Mesenchymal stem cell (in vitro differentiated cells and primary cell): ENCODE results near the gene DIP2C.
A peak's percentile ranks its signal among the peaks of the same experiment; 100 is the strongest.

Source experiments
- DNase-seq: peaks from one replicate; pipeline ENCODE4 v3.0.0-alpha.2; 2013
- H2AFZ ChIP-seq: one replicate; pipeline ENCODE4 v1.6.1; 2013; ENCODE audit warnings: low read depth, mild to moderate bottlenecking, control low read depth, inconsistent platforms, low read length, moderate library complexity
- H2AK5ac ChIP-seq: 2 replicates; pipeline ENCODE4 v1.6.1; 2013; ENCODE audit warnings: low read length, moderate library complexity, mild to moderate bottlenecking, inconsistent platforms; ENCODE audit not compliant: severe bottlenecking
- H2BK120ac ChIP-seq: one replicate; pipeline ENCODE4 v1.6.1; 2013; ENCODE audit warnings: low read depth, mild to moderate bottlenecking, inconsistent platforms, low read length, moderate library complexity
- H2BK12ac ChIP-seq, 2 experiments: one replicate each; pipeline ENCODE4 v1.6.1; 2013; ENCODE audit warnings: inconsistent platforms in 2 of 2, low read length in 2 of 2, mild to moderate bottlenecking in 2 of 2, moderate library complexity in 2 of 2, control low read depth in 1 of 2
- H2BK15ac ChIP-seq: one replicate; pipeline ENCODE4 v1.6.1; 2013; ENCODE audit warnings: mild to moderate bottlenecking, low read depth, inconsistent platforms; ENCODE audit not compliant: poor library complexity, severe bottlenecking
- H2BK5ac ChIP-seq: 2 replicates; pipeline ENCODE4 v1.6.1; 2013; ENCODE audit warnings: low read depth, mild to moderate bottlenecking, low read length, control low read depth, inconsistent platforms; ENCODE audit not compliant: poor library complexity, severe bottlenecking
- H3K14ac ChIP-seq, 2 experiments: one replicate each; pipeline ENCODE4 v1.6.1; 2013; ENCODE audit warnings: inconsistent platforms in 2 of 2, low read length in 2 of 2, control low read depth in 1 of 2, mild to moderate bottlenecking in 1 of 2, moderate library complexity in 1 of 2
- H3K18ac ChIP-seq, 2 experiments: one replicate each; pipeline ENCODE4 v1.6.1; 2013; ENCODE audit warnings: inconsistent platforms in 2 of 2, low read length in 2 of 2, control low read depth in 1 of 2, low read depth in 1 of 2, mild to moderate bottlenecking in 1 of 2
- H3K23ac ChIP-seq, 2 experiments: one replicate each; pipeline ENCODE4 v1.6.1; 2013; ENCODE audit warnings: inconsistent platforms in 2 of 2, low read length in 2 of 2, mild to moderate bottlenecking in 2 of 2, moderate library complexity in 2 of 2, control low read depth in 1 of 2
- H3K27ac ChIP-seq: 2 replicates; pipeline ENCODE4 v1.5.1; 2013; ENCODE audit warnings: mild to moderate bottlenecking, moderate library complexity, low read length, control low read depth, inconsistent platforms; ENCODE audit not compliant: poor library complexity, severe bottlenecking
- H3K27me3 ChIP-seq, 2 experiments: 2 replicates each; pipeline versions ENCODE4 v1.6.1 to v1.7.0; 2013; ENCODE audit warnings: low read length in 2 of 2, mild to moderate bottlenecking in 2 of 2, moderate library complexity in 2 of 2, control low read depth in 1 of 2, inconsistent platforms in 1 of 2; ENCODE audit not compliant: control insufficient read depth in 1 of 2, insufficient read depth in 1 of 2
- H3K36me3 ChIP-seq, 2 experiments: 2 replicates each; pipeline versions ENCODE4 v1.6.1 to v1.7.0; 2013; ENCODE audit warnings: low read length in 2 of 2, control low read depth in 1 of 2, inconsistent platforms in 1 of 2, low read depth in 1 of 2, mild to moderate bottlenecking in 1 of 2; ENCODE audit not compliant: insufficient read depth in 2 of 2, control insufficient read depth in 1 of 2
- H3K4ac ChIP-seq, 2 experiments: one replicate each; pipeline ENCODE4 v1.6.1; 2013; ENCODE audit warnings: inconsistent platforms in 2 of 2, low read length in 2 of 2, mild to moderate bottlenecking in 2 of 2, moderate library complexity in 2 of 2, control low read depth in 1 of 2, low read depth in 1 of 2
- H3K4me1 ChIP-seq: 2 replicates; pipeline ENCODE4 v1.6.1; 2013; ENCODE audit warnings: low read depth, low read length, control low read depth; ENCODE audit not compliant: control insufficient read depth, insufficient read depth
- H3K4me2 ChIP-seq: 2 replicates; pipeline ENCODE4 v1.6.1; 2013; ENCODE audit warnings: low read length, mild to moderate bottlenecking, inconsistent platforms; ENCODE audit not compliant: poor library complexity, severe bottlenecking
- H3K4me3 ChIP-seq, 2 experiments: 2 replicates each; pipeline versions ENCODE4 v1.5.1 to v1.7.0; 2013; ENCODE audit warnings: low read length in 2 of 2, mild to moderate bottlenecking in 2 of 2, control low read depth in 1 of 2, low read depth in 1 of 2; ENCODE audit not compliant: insufficient read depth in 1 of 2
- H3K79me1 ChIP-seq: replicated peaks from 2 replicates; pipeline ENCODE4 v1.6.1; 2013; ENCODE audit warnings: mild to moderate bottlenecking, control low read depth, low read length, inconsistent platforms; ENCODE audit not compliant: poor library complexity, severe bottlenecking
- H3K9ac ChIP-seq: 2 replicates; pipeline ENCODE4 v1.7.0; 2013; ENCODE audit warnings: mild to moderate bottlenecking, low read length, moderate library complexity
- H3K9me3 ChIP-seq: 2 replicates; pipeline ENCODE4 v1.7.0; 2013; ENCODE audit warnings: mild to moderate bottlenecking, low read length; ENCODE audit not compliant: control insufficient read depth
- H4K8ac ChIP-seq: one replicate; pipeline ENCODE4 v1.6.1; 2013; ENCODE audit warnings: inconsistent platforms, mild to moderate bottlenecking, low read length, moderate library complexity
- H4K91ac ChIP-seq: one replicate; pipeline ENCODE4 v1.6.1; 2013; ENCODE audit warnings: mild to moderate bottlenecking, low read length, inconsistent platforms
- WGBS: methylation state at CpG from one replicate; pipeline ENCODE4 v1.1.7; 2013; ENCODE audit warnings: mixed read lengths; 5-methylcytosine and 5-hydroxymethylcytosine counted together

DIP2C gene

DNA sequence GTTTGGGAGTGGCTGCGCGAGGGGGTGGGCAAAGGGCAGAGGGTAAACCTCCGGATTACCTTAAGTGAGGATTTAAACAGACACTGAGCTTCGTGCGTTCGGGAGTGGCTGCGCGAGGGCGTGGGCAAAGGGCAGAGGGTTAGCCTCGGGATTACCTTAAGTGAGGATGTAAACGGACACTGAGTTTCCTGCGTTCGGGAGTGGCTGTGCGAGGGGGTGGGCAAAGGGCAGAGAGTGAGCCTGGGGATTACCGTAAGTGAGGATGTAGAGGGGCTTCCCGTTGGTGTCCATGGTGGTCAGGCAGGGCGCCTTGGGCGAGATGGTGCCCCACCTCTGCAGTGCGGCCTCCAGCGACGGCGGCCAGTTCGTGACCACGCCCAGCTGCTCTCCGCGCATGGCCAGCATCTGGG lies 275.8 kb downstream of the DIP2C start:
- H3K4me1 ChIP-seq: no peaks in the 10 kb centered on the region
- no peak overlapping the region for H4K8ac ChIP-seq
- H3K18ac ChIP-seq: no peak overlapping the region
- H2AK5ac ChIP-seq: no peak overlapping the region
- H3K27ac ChIP-seq: no peak overlapping the region
- H3K23ac ChIP-seq: no peak overlapping the region
- no peak overlapping the region for H3K4ac ChIP-seq
- no peak overlapping the region for H3K14ac ChIP-seq
- H2AFZ ChIP-seq: no peak overlapping the region
- no peak overlapping the region for H3K4me3 ChIP-seq
- no peak overlapping the region for H2BK5ac ChIP-seq
- peaks cover 45 to 71% of the 10 kb centered on the region in 2 experiments for H3K36me3 ChIP-seq
- H3K27me3 ChIP-seq: no peaks in the 10 kb centered on the region
- no peak overlapping the region for H3K9ac ChIP-seq
- H3K4me2 ChIP-seq: no peak overlapping the region
- H2BK120ac ChIP-seq: no peak overlapping the region
- no peak overlapping the region for H2BK15ac ChIP-seq
- 93% methylated on average over 26 of the region's 26 CpGs for WGBS
- no peak for DNase-seq
- H2BK12ac ChIP-seq: no peak overlapping the region
- H3K9me3 ChIP-seq: no peaks in the 10 kb centered on the region
- no peak overlapping the region for H4K91ac ChIP-seq
- peaks cover 14% of the 10 kb centered on the region for H3K79me1 ChIP-seq

DNA sequence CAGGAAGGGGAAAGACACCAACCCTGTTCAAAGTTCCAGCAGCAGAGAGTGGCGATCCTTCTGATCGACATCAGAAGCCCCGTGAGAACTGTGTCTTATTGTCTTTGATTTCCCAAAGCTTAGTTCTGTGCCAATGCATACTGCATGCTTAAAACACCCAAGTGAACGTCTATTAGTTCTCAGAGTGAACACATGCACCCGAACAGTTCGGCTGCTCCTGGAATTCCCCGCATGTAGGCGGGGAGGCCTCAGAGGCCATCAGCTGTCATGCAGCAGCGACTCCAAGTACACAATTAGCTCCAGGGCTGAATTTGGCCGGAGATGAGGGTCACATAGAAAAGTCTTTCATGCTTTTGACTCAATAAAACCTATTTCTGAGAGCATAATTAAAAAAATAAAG lies 277.4 kb downstream of the DIP2C start:
- Histone ChIP-seq H3K9ac (no peak overlapping the region), H3K18ac (no peak overlapping the region), H3K79me1 (peaks cover 10% of the 10 kb centered on the region), H3K9me3 (no peaks in the 10 kb centered on the region), H2BK12ac (no peak overlapping the region), H3K4me2 (no peak overlapping the region), H2BK15ac (no peak overlapping the region), H2BK5ac (no peak overlapping the region), H3K27ac (no peak overlapping the region), H3K4me3 (no peak overlapping the region), H3K14ac (no peak overlapping the region), H3K23ac (no peak overlapping the region), H3K36me3 (peaks cover 40 to 77% of the 10 kb centered on the region in 2 experiments), H4K8ac (peak overlapping the region; percentile 9), H2AK5ac (no peak overlapping the region), H3K4me1 (no peaks in the 10 kb centered on the region), H2AFZ (no peak overlapping the region), H2BK120ac (no peak overlapping the region), H4K91ac (no peak overlapping the region), H3K27me3 (no peaks in the 10 kb centered on the region), H3K4ac (no peak overlapping the region)
- WGBS: 96% methylated on average over 8 of the region's 10 CpGs
- no peak for DNase-seq

DNA sequence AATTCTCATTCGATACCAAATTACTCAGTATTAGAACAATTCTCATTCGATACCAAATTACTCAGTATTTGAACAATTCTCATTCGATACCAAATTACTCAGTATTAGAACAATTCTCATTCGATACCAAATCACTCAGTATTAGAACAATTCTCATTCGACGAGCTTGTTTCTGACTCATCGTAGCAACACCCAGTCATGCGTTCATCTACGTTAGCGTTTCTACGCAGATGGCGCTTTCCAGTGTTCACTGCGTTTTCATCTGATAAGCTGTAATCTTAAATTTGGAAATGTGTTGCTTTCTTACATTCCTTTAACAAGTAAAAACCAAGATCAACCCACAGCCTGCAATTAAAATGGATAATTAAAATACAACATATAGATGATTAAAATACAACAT lies 277.9 kb downstream of the DIP2C start:
- no peak overlapping the region for H2AFZ ChIP-seq
- no peak overlapping the region for H3K23ac ChIP-seq
- H3K4ac ChIP-seq: no peak overlapping the region
- H4K8ac ChIP-seq: no peak overlapping the region
- H3K4me2 ChIP-seq: no peak overlapping the region
- H2BK15ac ChIP-seq: no peak overlapping the region
- H2BK120ac ChIP-seq: no peak overlapping the region
- no peak for DNase-seq
- WGBS: 97% methylated on average over 10 of the region's 13 CpGs
- H3K79me1 ChIP-seq: peaks cover 10% of the 10 kb centered on the region
- no peaks in the 10 kb centered on the region for H3K9me3 ChIP-seq
- H3K14ac ChIP-seq: no peak overlapping the region
- H3K9ac ChIP-seq: no peak overlapping the region
- no peak overlapping the region for H3K4me3 ChIP-seq
- no peak overlapping the region for H2BK12ac ChIP-seq
- H3K36me3 ChIP-seq: peaks cover 42 to 80% of the 10 kb centered on the region in 2 experiments
- no peaks in the 10 kb centered on the region for H3K27me3 ChIP-seq
- H3K4me1 ChIP-seq: no peaks in the 10 kb centered on the region
- H3K27ac ChIP-seq: no peak overlapping the region
- no peak overlapping the region for H2AK5ac ChIP-seq
- H2BK5ac ChIP-seq: no peak overlapping the region
- H3K18ac ChIP-seq: no peak overlapping the region
- H4K91ac ChIP-seq: no peak overlapping the region

DNA sequence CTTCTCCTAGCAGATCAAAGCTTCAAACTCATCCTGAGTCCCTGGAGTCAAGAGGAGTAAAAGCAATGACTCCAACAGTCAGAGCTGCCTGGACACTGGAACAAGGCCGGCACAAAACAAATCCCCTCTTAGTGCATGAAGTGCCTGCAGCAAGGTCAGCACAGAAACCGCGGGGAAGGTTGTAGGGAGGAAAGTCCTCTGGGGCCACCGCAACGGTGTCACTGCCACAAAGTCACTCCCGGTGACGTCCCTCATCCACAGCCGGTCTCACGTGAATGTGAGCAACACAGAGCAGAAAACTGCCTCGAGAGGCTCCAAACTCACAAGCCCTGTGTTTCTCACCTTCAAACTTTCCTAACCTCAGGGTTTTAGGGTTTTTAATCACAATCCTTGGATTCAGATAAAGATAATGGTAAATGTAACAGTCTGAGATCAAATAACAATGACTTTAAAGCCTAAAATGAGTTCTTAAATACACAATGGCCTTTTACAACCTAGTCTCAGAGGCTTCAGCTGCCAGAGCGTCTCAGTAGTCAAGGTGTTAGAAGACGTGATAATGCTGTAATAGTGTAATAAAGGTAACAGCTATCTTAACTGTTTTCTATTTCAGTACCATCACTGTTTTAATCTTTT lies 279.9 kb downstream of the DIP2C start:
- Histone ChIP-seq H3K23ac (no peak overlapping the region), H3K4me3 (no peak overlapping the region), H3K4me1 (peaks cover 2% of the 10 kb centered on the region), H2BK120ac (no peak overlapping the region), H4K8ac (no peak overlapping the region), H3K9ac (no peak overlapping the region), H2AK5ac (no peak overlapping the region), H2AFZ (no peak overlapping the region), H3K27ac (no peak overlapping the region), H3K79me1 (peaks cover 4% of the 10 kb centered on the region), H3K4me2 (no peak overlapping the region), H3K36me3 (peaks cover 33 to 83% of the 10 kb centered on the region in 2 experiments), H3K18ac (no peak overlapping the region), H3K27me3 (no peaks in the 10 kb centered on the region), H2BK15ac (no peak overlapping the region), H2BK12ac (no peak overlapping the region), H4K91ac (no peak overlapping the region), H2BK5ac (no peak overlapping the region), H3K14ac (no peak overlapping the region), H3K4ac (no peak overlapping the region), H3K9me3 (no peaks in the 10 kb centered on the region)
- DNase-seq: no peak
- 91% methylated on average over 9 of the region's 12 CpGs for WGBS
